Type B pancreatic cell (in vitro differentiated cells): ENCODE results near the gene ARMC2. TPM values are rescaled to one million over a fixed set of nuclear protein-coding genes. Genes with fewer than 3 reads are reported as not detected.

Experiments
- DNase-seq: peaks from one replicate; pipeline ENCODE4 v3.0.0; 2021; ENCODE audit warnings: mixed read lengths; ENCODE audit not compliant: unreplicated experiment; ENCODE audit errors: extremely low spot score
- H3K27ac Mint-ChIP-seq: 2 replicates; pipeline ENCODE4 v1.8.0; 2021; ENCODE audit warnings: mild to moderate bottlenecking, mixed read lengths
- H3K27me3 Mint-ChIP-seq: 2 replicates; pipeline ENCODE4 v1.8.0; 2021; ENCODE audit warnings: mixed read lengths
- H3K36me3 Mint-ChIP-seq: 2 replicates; pipeline ENCODE4 v1.8.0; 2021; ENCODE audit warnings: mixed read lengths
- H3K4me1 Mint-ChIP-seq: one replicate; pipeline ENCODE4 v1.8.0; 2021; ENCODE audit warnings: mixed read lengths; ENCODE audit not compliant: unreplicated experiment
- H3K4me3 Mint-ChIP-seq: 2 replicates; pipeline ENCODE4 v1.8.0; 2021; ENCODE audit warnings: mild to moderate bottlenecking, mixed read lengths
- H3K9me3 Mint-ChIP-seq: 2 replicates; pipeline ENCODE4 v1.8.0; 2021; ENCODE audit warnings: mixed read lengths
- CTCF ChIP-seq: fragments of 200-600 bp; sonication (generic); conservative IDR thresholded peaks from 2 replicates; pipeline ENCODE4 v1.5.0; 2021; ENCODE audit warnings: antibody characterized with exemption, mild to moderate bottlenecking
- total RNA-seq: library from RNA; stranded (reverse); gene quantifications from 2 replicates; pipeline ENCODE4 v1.2.1, GENCODE V29; 2021; ENCODE audit warnings: low replicate concordance

The ARMC2 gene
- total RNA-seq, 1 donor from 2014 or later, result 15.5 TPM

DNA sequence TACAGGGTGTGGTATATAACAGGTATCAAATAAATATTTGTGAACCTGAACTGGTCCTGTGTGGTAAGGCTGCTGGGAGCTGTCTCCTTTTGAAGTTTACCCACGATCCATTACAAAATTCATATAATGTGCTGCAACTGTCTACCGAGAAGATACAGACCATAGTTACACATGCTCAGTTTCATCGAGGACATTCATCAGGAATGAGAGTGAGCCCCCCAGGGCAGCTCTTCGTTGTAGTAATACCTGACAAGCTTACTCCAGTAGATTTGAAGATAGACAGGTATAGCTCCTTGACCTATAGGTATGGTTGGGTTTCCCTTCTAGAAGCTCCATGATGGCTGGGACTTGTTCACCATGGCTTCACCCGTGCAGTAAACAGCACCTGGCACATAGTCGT lies 25.7 kb downstream of the ARMC2 start:
- no peaks in the 10 kb centered on the region for H3K9me3 Mint-ChIP-seq
- peak overlapping the region; percentile 55 for H3K27ac Mint-ChIP-seq
- H3K4me3 Mint-ChIP-seq, result no peak overlapping the region
- H3K36me3 Mint-ChIP-seq, result peaks cover 18% of the 10 kb centered on the region
- peaks cover 32% of the 10 kb centered on the region for H3K4me1 Mint-ChIP-seq
- no peak for DNase-seq
- no peaks in the 10 kb centered on the region for H3K27me3 Mint-ChIP-seq
- TF ChIP-seq CTCF, result no peak

- no peak overlapping the region for H3K4me3 Mint-ChIP-seq
- peaks cover 25% of the 10 kb centered on the region for H3K36me3 Mint-ChIP-seq
- H3K9me3 Mint-ChIP-seq, result no peaks in the 10 kb centered on the region
- H3K27me3 Mint-ChIP-seq, result no peaks in the 10 kb centered on the region
- no peak overlapping the region for H3K27ac Mint-ChIP-seq
- no peak for TF ChIP-seq CTCF
- no peak for DNase-seq
- peaks cover 31% of the 10 kb centered on the region for H3K4me1 Mint-ChIP-seq
Observed at GRCh38 chr6:108874470-108875160, 26.4 kb downstream of the ARMC2 start.

DNA sequence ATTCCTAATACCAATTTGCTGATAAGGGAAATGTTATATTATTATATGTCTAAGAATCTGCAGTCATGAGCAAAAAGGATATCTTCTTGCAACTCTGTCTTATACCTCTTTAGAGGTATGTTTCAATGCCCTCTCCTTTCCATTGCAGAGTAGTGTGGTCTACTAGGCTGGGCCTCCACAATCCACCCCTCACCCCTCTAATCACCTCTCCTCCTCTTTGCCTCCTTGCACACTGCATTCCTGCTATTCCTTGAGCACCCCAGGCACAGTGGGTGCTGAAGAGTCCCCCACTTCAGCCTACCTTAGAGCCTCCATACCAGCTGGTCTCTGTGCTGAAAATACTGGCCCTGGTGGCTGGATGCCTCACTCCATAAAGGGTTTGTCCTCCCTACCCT lies 26.9 kb downstream of the ARMC2 start:
- Mint-ChIP-seq H3K36me3 (peaks cover 27% of the 10 kb centered on the region), H3K4me3 (no peak overlapping the region), H3K27ac (no peak overlapping the region), H3K27me3 (no peaks in the 10 kb centered on the region), H3K9me3 (no peaks in the 10 kb centered on the region), H3K4me1 (peaks cover 26% of the 10 kb centered on the region)
- TF ChIP-seq CTCF, result no peak
- DNase-seq, result no peak

DNA sequence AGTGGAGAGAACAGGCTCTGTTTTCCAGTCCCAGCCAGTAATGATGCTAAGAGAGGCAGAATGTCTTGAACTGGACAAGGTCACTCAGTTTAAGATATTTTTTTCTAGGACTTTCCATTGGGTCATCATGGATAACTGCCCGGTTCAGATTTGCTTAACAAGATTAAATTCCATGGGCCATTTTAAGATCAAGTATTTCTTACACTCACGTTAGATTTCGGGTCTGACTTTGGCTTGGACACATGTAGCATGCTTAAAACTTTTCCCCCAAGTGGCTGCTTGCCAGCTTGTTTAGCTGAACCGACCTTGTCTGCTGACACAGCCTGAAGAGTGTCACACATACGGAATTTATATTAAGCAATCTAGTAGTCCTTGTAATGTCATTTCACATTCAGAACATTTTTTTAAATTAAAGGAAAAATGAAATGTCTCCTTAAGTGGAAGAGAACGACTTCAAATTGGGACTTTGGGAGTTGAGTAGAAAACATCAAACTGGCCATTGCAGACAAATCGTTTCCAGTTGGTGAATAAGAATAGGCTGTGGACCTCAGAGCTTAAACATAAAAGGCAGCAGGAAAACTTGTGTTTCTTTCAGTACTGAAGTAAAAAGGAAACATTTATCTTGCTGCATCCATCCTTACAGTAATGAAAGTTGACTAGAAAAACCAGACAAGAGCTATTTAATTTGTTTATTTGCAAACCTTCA lies 29.0 kb downstream of the ARMC2 start:
- Mint-ChIP-seq H3K27ac (no peak overlapping the region), H3K36me3 (peaks cover 31% of the 10 kb centered on the region), H3K9me3 (no peaks in the 10 kb centered on the region), H3K27me3 (no peaks in the 10 kb centered on the region), H3K4me1 (peaks cover 10% of the 10 kb centered on the region), H3K4me3 (no peak overlapping the region)
- no peak for TF ChIP-seq CTCF
- DNase-seq, result no peak

DNA sequence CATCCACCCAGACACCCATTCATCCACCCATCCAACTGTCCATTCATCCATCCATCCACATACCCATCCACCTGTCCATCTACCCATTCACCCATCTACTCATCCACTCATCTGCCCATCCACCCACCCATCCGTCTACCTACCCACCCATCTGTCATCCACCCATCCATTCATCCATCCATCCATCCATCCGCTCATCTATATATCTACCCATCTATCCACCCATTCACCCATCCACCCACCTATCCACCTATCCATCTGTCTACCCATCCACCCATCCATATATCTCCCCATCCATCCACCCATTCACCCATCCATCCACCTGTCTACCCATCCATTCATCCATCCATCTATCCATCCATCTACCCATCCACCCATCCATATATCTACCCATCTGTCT lies 30.7 kb downstream of the ARMC2 start:
- H3K36me3 Mint-ChIP-seq, result peaks cover 38% of the 10 kb centered on the region
- no peaks in the 10 kb centered on the region for H3K27me3 Mint-ChIP-seq
- TF ChIP-seq CTCF, result no peak
- H3K27ac Mint-ChIP-seq, result no peak overlapping the region
- no peaks in the 10 kb centered on the region for H3K9me3 Mint-ChIP-seq
- no peak overlapping the region for H3K4me3 Mint-ChIP-seq
- DNase-seq, result no peak
- H3K4me1 Mint-ChIP-seq, result no peaks in the 10 kb centered on the region
